H9 (cell line): ENCODE results near the gene GLS2. TPM values are rescaled to one million over a fixed set of nuclear protein-coding genes. Genes with fewer than 3 reads are reported as not detected.

Experiments
- DNase-seq: peaks from one replicate; pipeline ENCODE4 v3.0.0-alpha.2; 2017
- H2AFZ ChIP-seq: one replicate; pipeline ENCODE4 v1.6.1; 2013; ENCODE audit warnings: mild to moderate bottlenecking, low read length, control low read depth, moderate library complexity
- H2AK5ac ChIP-seq: 2 replicates; pipeline ENCODE4 v1.6.1; 2013; ENCODE audit warnings: low read length, control low read depth, mixed read lengths; ENCODE audit not compliant: insufficient read length
- H2BK120ac ChIP-seq: one replicate; pipeline ENCODE4 v1.6.1; 2013; ENCODE audit warnings: low read depth, mild to moderate bottlenecking, low read length, control low read depth, inconsistent platforms; ENCODE audit not compliant: poor library complexity, severe bottlenecking
- H2BK12ac ChIP-seq: 2 replicates; pipeline ENCODE4 v1.6.1; 2013; ENCODE audit warnings: low read length, control low read depth, mixed read lengths, low read depth; ENCODE audit not compliant: insufficient read length
- H2BK15ac ChIP-seq: 2 replicates; pipeline ENCODE4 v1.6.1; 2013; ENCODE audit warnings: low read depth, low read length, control low read depth
- H2BK20ac ChIP-seq: one replicate; pipeline ENCODE4 v1.6.1; 2013; ENCODE audit warnings: low read depth, mild to moderate bottlenecking, low read length, control low read depth, inconsistent platforms; ENCODE audit not compliant: poor library complexity, severe bottlenecking
- H2BK5ac ChIP-seq: 2 replicates; pipeline ENCODE4 v1.6.1; 2013; ENCODE audit warnings: low read length, control low read depth, mixed read lengths; ENCODE audit not compliant: insufficient read length
- H3K14ac ChIP-seq: 2 replicates; pipeline ENCODE4 v1.6.1; 2013; ENCODE audit warnings: low read length, control low read depth; ENCODE audit not compliant: insufficient read depth
- H3K18ac ChIP-seq: 2 replicates; pipeline ENCODE4 v1.6.1; 2013; ENCODE audit warnings: low read depth, mild to moderate bottlenecking, mixed read lengths, low read length, control low read depth; ENCODE audit not compliant: insufficient read length
- H3K23ac ChIP-seq: 2 replicates; pipeline ENCODE4 v1.6.1; 2013; ENCODE audit warnings: low read length, control low read depth, mixed read lengths, low read depth; ENCODE audit not compliant: insufficient read length
- H3K23me2 ChIP-seq: 2 replicates; pipeline ENCODE4 v1.6.1; 2013; ENCODE audit warnings: low read depth, mild to moderate bottlenecking, mixed read lengths, low read length, control low read depth; ENCODE audit not compliant: insufficient read length, poor library complexity, severe bottlenecking
- H3K27ac ChIP-seq: 2 replicates; pipeline ENCODE4 v1.5.1; 2013; ENCODE audit warnings: low read length, control low read depth, mixed read lengths, low read depth; ENCODE audit not compliant: insufficient read length
- H3K27me3 ChIP-seq: 2 replicates; pipeline ENCODE4 v1.6.1; 2013; ENCODE audit warnings: low read length, control low read depth, inconsistent platforms; ENCODE audit not compliant: insufficient read depth
- H3K4ac ChIP-seq: 2 replicates; pipeline ENCODE4 v1.6.1; 2013; ENCODE audit warnings: low read depth, mild to moderate bottlenecking, control low read depth, inconsistent platforms, low read length, moderate library complexity
- H3K4me1 ChIP-seq: 2 replicates; pipeline ENCODE4 v1.6.1; 2013; ENCODE audit warnings: low read length, control low read depth, inconsistent platforms; ENCODE audit not compliant: insufficient read depth
- H3K4me2 ChIP-seq: 2 replicates; pipeline ENCODE4 v1.6.1; 2013; ENCODE audit warnings: low read length, control low read depth, mixed read lengths; ENCODE audit not compliant: insufficient read length, insufficient read depth
- H3K56ac ChIP-seq: 2 replicates; pipeline ENCODE4 v1.6.1; 2013; ENCODE audit warnings: low read depth, mild to moderate bottlenecking, mixed read lengths, low read length, control low read depth; ENCODE audit not compliant: insufficient read length
- H3K79me1 ChIP-seq: 2 replicates; pipeline ENCODE4 v1.6.1; 2013; ENCODE audit warnings: low read depth, mild to moderate bottlenecking, moderate library complexity, low read length, control low read depth, inconsistent platforms; ENCODE audit not compliant: insufficient read depth, poor library complexity, severe bottlenecking
- H3K79me2 ChIP-seq: 2 replicates; pipeline ENCODE4 v1.6.1; 2013; ENCODE audit warnings: low read length, control low read depth, inconsistent platforms; ENCODE audit not compliant: insufficient read depth
- H3K9ac ChIP-seq: 2 replicates; pipeline ENCODE4 v1.6.1; 2013; ENCODE audit warnings: low read length, control low read depth, mixed read lengths; ENCODE audit not compliant: insufficient read length; ENCODE audit errors: extremely low read depth
- H3K9me3 ChIP-seq: one replicate; pipeline ENCODE4 v1.6.1; 2013; ENCODE audit warnings: low read depth, low read length, inconsistent platforms; ENCODE audit not compliant: control insufficient read depth
- H3T11ph ChIP-seq: one replicate; pipeline ENCODE4 v1.6.1; 2013; ENCODE audit warnings: mild to moderate bottlenecking, low read length, control low read depth, inconsistent platforms
- H4K20me1 ChIP-seq: one replicate; pipeline ENCODE4 v1.6.1; 2013; ENCODE audit not compliant: control insufficient read depth, insufficient read length, insufficient read depth
- H4K5ac ChIP-seq: 2 replicates; pipeline ENCODE4 v1.6.1; 2013; ENCODE audit warnings: low read depth, mild to moderate bottlenecking, mixed read lengths, low read length, control low read depth; ENCODE audit not compliant: insufficient read length
- H4K8ac ChIP-seq: replicated peaks from 2 replicates; pipeline ENCODE4 v1.6.1; 2013; ENCODE audit warnings: low read length, control low read depth, mixed read lengths, low read depth; ENCODE audit not compliant: insufficient read length
- H4K91ac ChIP-seq: 2 replicates; pipeline ENCODE4 v1.6.1; 2013; ENCODE audit warnings: low read depth, mild to moderate bottlenecking, moderate library complexity, mixed read lengths, low read length, control low read depth; ENCODE audit not compliant: insufficient read length
- H3K27ac Mint-ChIP-seq, 3 experiments: 2 replicates in 2 of 3; 3 replicates in 1 of 3; pipeline ENCODE4 v1.8.0; 2020 to 2021; ENCODE audit warnings: mixed read lengths in 3 of 3, mild to moderate bottlenecking in 1 of 3, moderate library complexity in 1 of 3
- H3K27me3 Mint-ChIP-seq: 2 replicates; pipeline ENCODE4 v1.8.0; 2021; ENCODE audit warnings: low read depth, mild to moderate bottlenecking, moderate library complexity, mixed read lengths
- H3K36me3 Mint-ChIP-seq, 3 experiments: 2 replicates in 2 of 3; 3 replicates in 1 of 3; pipeline ENCODE4 v1.8.0; 2020 to 2021; ENCODE audit warnings: low read depth in 3 of 3, mixed read lengths in 3 of 3; ENCODE audit not compliant: insufficient read depth in 1 of 3
- H3K4me1 Mint-ChIP-seq, 2 experiments: 2 replicates each; pipeline ENCODE4 v1.8.0; 2020; ENCODE audit warnings: mixed read lengths in 2 of 2
- H3K4me3 Mint-ChIP-seq, 2 experiments: 2 replicates in 1 of 2; 3 replicates in 1 of 2; pipeline ENCODE4 v1.8.0; 2020 to 2021; ENCODE audit warnings: mild to moderate bottlenecking in 2 of 2, mixed read lengths in 2 of 2, moderate library complexity in 1 of 2
- H3K9me3 Mint-ChIP-seq, 2 experiments: 2 replicates in 1 of 2; 3 replicates in 1 of 2; pipeline ENCODE4 v1.8.0; 2020; ENCODE audit warnings: mild to moderate bottlenecking in 2 of 2, mixed read lengths in 2 of 2, moderate library complexity in 1 of 2
- CTCF ChIP-seq: fragments of 200-600 bp; sonication (generic); conservative IDR thresholded peaks from 3 replicates; pipeline ENCODE4 v1.8.0; 2021; ENCODE audit warnings: antibody characterized with exemption, mild to moderate bottlenecking
- WGBS: extraction: QIAGEN DNeasy Blood & Tissue Kit; methylation state at CpG from one replicate; pipeline ENCODE4 v1.1.7; 2013; ENCODE audit warnings: missing lambda C conversion rate, low lambda C conversion rate, mixed read lengths; ENCODE audit not compliant: insufficient read length; ENCODE audit errors: extremely low coverage; 5-methylcytosine and 5-hydroxymethylcytosine counted together
- total RNA-seq: library from RNA; stranded (reverse); gene quantifications from 2 replicates; pipeline ENCODE4 v1.2.1, GENCODE V29; 2021

Gene GLS2
- total RNA-seq, 1 experiment from 2014 or later = 17.0 TPM

DNA sequence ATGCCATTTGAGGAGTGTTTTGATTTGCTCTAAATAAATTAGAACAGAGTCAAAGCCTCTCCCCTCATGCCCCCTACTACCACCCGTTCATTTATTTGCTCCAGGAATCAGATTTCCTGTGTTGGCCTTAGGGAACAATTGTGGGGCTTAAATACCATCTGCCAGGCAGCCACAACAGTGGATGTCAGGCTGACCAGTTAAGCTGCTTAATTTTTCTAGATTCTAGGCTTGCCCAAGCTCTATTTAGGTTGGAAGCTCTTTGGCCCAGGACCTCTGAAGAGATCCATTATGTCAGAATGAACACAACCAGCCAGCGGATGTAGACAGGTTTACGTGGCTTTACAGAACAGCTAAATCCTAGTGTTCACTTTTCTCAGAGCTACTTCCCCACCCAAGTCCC lies 37.7 kb downstream of the GLS2 start:
- Histone ChIP-seq H3K23me2 (peaks cover 3% of the 10 kb centered on the region), H2BK5ac (no peak overlapping the region), H3K18ac (no peak overlapping the region), H3T11ph (no peak overlapping the region), H3K27ac (no peak overlapping the region), H2BK15ac (no peak overlapping the region), H3K9me3 (no peaks in the 10 kb centered on the region), H4K5ac (no peak overlapping the region), H2AK5ac (no peak overlapping the region), H3K79me1 (no peaks in the 10 kb centered on the region), H2AFZ (no peak overlapping the region), H3K9ac (no peak overlapping the region), H2BK12ac (no peak overlapping the region), H3K4ac (no peak overlapping the region), H4K91ac (no peak overlapping the region), H2BK120ac (no peak overlapping the region), H2BK20ac (no peak overlapping the region), H4K8ac (no peak overlapping the region), H4K20me1 (no peaks in the 10 kb centered on the region), H3K14ac (no peak overlapping the region), H3K56ac (no peak overlapping the region), H3K4me1 (peaks cover 4% of the 10 kb centered on the region; the same call in 1 of the 2 replicates), H3K4me2 (no peak overlapping the region), H3K27me3 (no peaks in the 10 kb centered on the region), H3K79me2 (no peaks in the 10 kb centered on the region), H3K23ac (no peak overlapping the region)
- Mint-ChIP-seq H3K4me3 (no peak overlapping the region), H3K27ac (no peak overlapping the region), H3K9me3 (peaks cover 0 to 6% of the 10 kb centered on the region in 2 experiments; a peak in 3 of 5 replicates), H3K4me1 (peaks cover 40 to 45% of the 10 kb centered on the region in 2 experiments), H3K36me3 (peaks cover 10 to 20% (median 14%) of the 10 kb centered on the region in 3 experiments), H3K27me3 (peaks cover 6% of the 10 kb centered on the region)
- DNase-seq = no peak
- WGBS = no CpG with 5 or more reads among the region's 3 CpGs
- TF ChIP-seq CTCF = no peak
